ENCODE results near the gene FECH. TPM values are rescaled to one million over a fixed set of nuclear protein-coding genes. Genes with fewer than 3 reads are reported as not detected.
A peak's percentile ranks its signal among the peaks of the same experiment; 100 is the strongest.

FECH gene
- total RNA-seq, 6 experiments from 2014 or later, result 30.1 to 73.9 (median 38.7) TPM

DNA sequence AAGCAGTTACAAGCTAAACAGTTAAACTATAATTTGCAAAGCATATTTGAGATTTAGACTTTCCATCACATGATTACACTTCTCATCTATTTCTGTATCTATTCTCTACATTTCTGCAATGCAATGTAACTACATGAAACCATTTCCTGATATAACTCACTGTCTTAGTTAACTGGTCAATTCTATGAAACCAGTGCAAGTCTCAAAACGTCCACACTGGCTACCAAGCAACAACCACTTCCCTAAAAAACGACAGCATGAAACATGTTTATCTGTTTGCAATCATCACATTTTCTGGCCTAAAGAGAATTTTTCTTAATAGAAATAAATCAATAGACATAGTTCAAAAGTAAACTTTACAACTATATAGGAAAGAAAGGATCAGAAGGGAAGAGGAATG lies 17.4 kb downstream of the FECH start:
- TF ChIP-seq, protein P1, sequence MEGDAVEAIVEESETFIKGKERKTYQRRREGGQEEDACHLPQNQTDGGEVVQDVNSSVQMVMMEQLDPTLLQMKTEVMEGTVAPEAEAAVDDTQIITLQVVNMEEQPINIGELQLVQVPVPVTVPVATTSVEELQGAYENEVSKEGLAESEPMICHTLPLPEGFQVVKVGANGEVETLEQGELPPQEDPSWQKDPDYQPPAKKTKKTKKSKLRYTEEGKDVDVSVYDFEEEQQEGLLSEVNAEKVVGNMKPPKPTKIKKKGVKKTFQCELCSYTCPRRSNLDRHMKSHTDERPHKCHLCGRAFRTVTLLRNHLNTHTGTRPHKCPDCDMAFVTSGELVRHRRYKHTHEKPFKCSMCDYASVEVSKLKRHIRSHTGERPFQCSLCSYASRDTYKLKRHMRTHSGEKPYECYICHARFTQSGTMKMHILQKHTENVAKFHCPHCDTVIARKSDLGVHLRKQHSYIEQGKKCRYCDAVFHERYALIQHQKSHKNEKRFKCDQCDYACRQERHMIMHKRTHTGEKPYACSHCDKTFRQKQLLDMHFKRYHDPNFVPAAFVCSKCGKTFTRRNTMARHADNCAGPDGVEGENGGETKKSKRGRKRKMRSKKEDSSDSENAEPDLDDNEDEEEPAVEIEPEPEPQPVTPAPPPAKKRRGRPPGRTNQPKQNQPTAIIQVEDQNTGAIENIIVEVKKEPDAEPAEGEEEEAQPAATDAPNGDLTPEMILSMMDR (IDR thresholded peaks at IDR 0.05), result no peak
- no peak for TF ChIP-seq POLR2A (IDR thresholded peaks at IDR 0.05)
- Histone ChIP-seq H3K4me1 (no peaks in the 10 kb centered on the region), H3K27me3 (no peaks in the 10 kb centered on the region), H3K27ac (no peak overlapping the region), H3K36me3 (peaks cover 0 to 50% (median 10%) of the 10 kb centered on the region in 4 donors), H3K4me3 (no peak overlapping the region), H3K9me3 (no peaks in the 10 kb centered on the region)
- intact Hi-C loops (cut with DNase I), result no loop called here
- DNase-seq (no peak), ATAC-seq (no peak)
- WGBS (ENCODE audit: insufficient coverage, low coverage, low lambda C conversion rate, missing lambda C conversion rate), result 50% methylated on average over 2 of the region's 2 CpGs

DNA sequence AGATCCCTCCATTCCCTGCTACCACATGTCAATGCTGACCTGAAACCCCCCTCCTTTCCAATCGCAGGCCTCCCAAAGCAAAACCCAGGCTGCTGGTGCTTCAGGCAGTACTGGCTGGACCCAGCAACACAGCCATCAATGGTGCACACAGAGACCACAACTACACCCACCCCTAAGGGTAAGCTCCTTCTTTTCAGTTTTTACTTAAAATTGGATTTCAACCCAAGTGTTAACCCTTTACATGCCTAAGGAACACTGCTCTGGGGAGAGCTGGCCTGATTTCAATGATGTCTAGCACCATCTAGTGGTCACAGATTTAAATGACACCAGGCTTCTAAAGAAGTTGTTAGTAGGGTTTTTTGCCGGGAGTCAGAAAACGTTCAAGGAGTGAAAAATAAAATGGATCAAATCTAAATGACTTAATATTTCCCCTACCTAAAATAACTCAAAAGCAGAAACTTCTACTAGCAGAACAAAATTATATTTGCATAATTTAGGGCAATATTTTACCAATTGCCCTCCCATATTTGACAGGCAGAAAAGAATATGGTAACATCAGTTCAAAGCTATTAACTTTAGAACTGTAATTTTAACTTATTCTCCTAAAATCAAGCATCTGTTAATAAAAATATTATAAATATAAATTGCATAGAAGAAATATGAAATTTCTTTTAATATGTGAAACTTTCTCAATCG lies 24.6 kb downstream of the FECH start:
- no peaks in the 10 kb centered on the region for H3K4me1 ChIP-seq
- H3K27me3 ChIP-seq, result no peaks in the 10 kb centered on the region
- no peak overlapping the region for H3K27ac ChIP-seq
- H3K36me3 ChIP-seq, result peaks cover 0 to 16% (median 0%) of the 10 kb centered on the region in 4 donors
- TF ChIP-seq, protein P1 (IDR thresholded peaks at IDR 0.05), result peak; percentile 82 to 87 (median 84)
- no peak for TF ChIP-seq POLR2A (IDR thresholded peaks at IDR 0.05)
- WGBS (ENCODE audit: insufficient coverage, low coverage, low lambda C conversion rate, missing lambda C conversion rate), result 33% methylated on average over 4 of the region's 4 CpGs
- no peaks in the 10 kb centered on the region for H3K9me3 ChIP-seq
- ATAC-seq (peak; percentile 54 to 79 (median 74)), DNase-seq (no peak)
- H3K4me3 ChIP-seq, result no peak overlapping the region
- intact Hi-C loops (cut with DNase I), result no loop called here

DNA sequence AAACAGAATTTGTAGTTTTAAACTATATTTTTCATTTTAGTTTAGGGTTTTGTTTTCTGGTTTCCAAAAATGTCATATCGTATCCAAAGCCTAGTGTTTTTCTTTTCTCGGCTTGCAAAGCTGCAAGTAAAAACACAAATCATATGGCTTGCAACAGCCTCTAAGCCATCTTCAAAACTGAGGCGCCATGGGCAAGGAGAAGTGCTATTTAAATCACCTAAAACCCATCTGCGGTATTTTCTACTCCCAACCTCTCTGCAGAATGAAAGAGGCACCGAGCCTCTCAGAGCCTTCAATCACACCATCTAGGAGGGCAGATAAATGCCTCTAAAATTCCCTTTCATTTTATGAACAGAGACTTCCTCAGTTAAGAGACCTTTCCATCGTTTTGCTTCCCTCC lies 25.2 kb downstream of the FECH start:
- Histone ChIP-seq H3K27me3 (no peaks in the 10 kb centered on the region), H3K4me1 (no peaks in the 10 kb centered on the region), H3K9me3 (no peaks in the 10 kb centered on the region), H3K36me3 (peaks cover 0 to 17% (median 0%) of the 10 kb centered on the region in 4 donors), H3K27ac (no peak overlapping the region), H3K4me3 (no peak overlapping the region)
- 92% methylated on average over 6 of the region's 6 CpGs for WGBS (ENCODE audit: insufficient coverage, low coverage, low lambda C conversion rate, missing lambda C conversion rate)
- intact Hi-C loops (cut with DNase I), result no loop called here
- ATAC-seq, result no peak
- DNase-seq, result no peak
- TF ChIP-seq, protein P1 (IDR thresholded peaks at IDR 0.05), result no peak
- no peak for TF ChIP-seq POLR2A (IDR thresholded peaks at IDR 0.05)

DNA sequence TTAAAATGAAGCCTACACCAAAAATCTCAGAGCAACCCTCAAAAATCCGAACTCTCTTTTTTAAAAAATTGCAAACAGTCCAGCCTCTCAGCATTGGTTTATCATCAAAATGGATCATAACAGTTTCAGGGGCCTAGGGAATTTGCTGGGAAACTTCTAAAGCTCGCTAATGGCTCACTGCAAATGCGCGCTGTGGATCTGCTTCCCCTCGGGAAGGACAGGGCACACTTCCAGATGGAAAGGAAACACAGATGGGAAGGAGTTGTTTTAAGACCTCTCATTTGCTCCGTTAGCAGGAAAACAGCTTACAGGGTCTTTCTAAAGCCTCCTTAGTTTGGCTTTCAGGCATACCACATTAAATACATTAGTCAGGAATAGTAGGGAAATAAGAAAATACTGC lies 27.2 kb downstream of the FECH start:
- Histone ChIP-seq H3K27me3 (no peaks in the 10 kb centered on the region), H3K9me3 (no peaks in the 10 kb centered on the region), H3K4me1 (no peaks in the 10 kb centered on the region), H3K4me3 (no peak overlapping the region), H3K27ac (no peak overlapping the region), H3K36me3 (peaks cover 0 to 29% (median 3%) of the 10 kb centered on the region in 4 donors)
- DNase-seq, result no peak
- WGBS (ENCODE audit: insufficient coverage, low coverage, low lambda C conversion rate, missing lambda C conversion rate), result 84% methylated on average over 2 of the region's 6 CpGs
- ATAC-seq, result no peak
- intact Hi-C loops (cut with DNase I), result no loop called here
- TF ChIP-seq, protein P1 (IDR thresholded peaks at IDR 0.05), result no peak
- TF ChIP-seq POLR2A (IDR thresholded peaks at IDR 0.05), result no peak

Data from right lobe of liver (tissue), 6 donors.